ENCODE results near the gene PCDH1. TPM values are rescaled to one million over a fixed set of nuclear protein-coding genes. Genes with fewer than 3 reads are reported as not detected.

Gene PCDH1
- total and polyA plus RNA-seq, 2 donors (not counting 3 experiments of a cell fraction or from before 2014, with no cell fraction given): 113 to 136 TPM

GRCh38 chr5:141810702-141811101 is 67.5 kb downstream of the PCDH1 start:
- dilution Hi-C loops (cut with MboI; ENCODE audit: extremely low pct_ligation_motif_present, low sequenced_read_pairs) (no loop called here), intact Hi-C loops (cut with micrococcal nuclease) (no loop called here)
- BruUV-seq (replicated peaks): no TSS peak
- peaks cover 0 to 1% of the 10 kb centered on the region in 2 experiments for H3K27me3 ChIP-seq (ENCODE audit: control insufficient read depth in 2 of 2, insufficient read depth in 2 of 2, low read length in 2 of 2)
- FAIRE-seq (no peak), DNase-seq (ENCODE audit: low read depth, low spot score) (no peak)
- TF ChIP-seq MAX (IDR thresholded peaks at IDR 0.05; ENCODE audit: insufficient read depth, insufficient read length): no peak
- TF ChIP-seq EZH2 (IDR thresholded peaks at IDR 0.05; ENCODE audit: borderline replicate concordance, low read depth, low read length, severe bottlenecking): no peak
- TF ChIP-seq POLR2AphosphoS5 (IDR thresholded peaks at IDR 0.05; ENCODE audit: insufficient read depth, low read depth, low read length): no peak
- no peak for TF ChIP-seq FOS (IDR thresholded peaks at IDR 0.05; ENCODE audit: borderline replicate concordance, insufficient read depth, low read length)
- TF ChIP-seq JUN (IDR thresholded peaks at IDR 0.05; ENCODE audit: borderline replicate concordance, insufficient read depth, insufficient read length, low read depth): no peak
- TF ChIP-seq POLR2A (IDR thresholded peaks at IDR 0.05; ENCODE audit: low read depth, low read length): no peak
- TF ChIP-seq MYC (IDR thresholded peaks at IDR 0.05; ENCODE audit: low read depth, low read length): no peak
- no peak for TF ChIP-seq CTCF (IDR thresholded peaks at IDR 0.05; ENCODE audit: extremely low read depth in 1 of 2, insufficient read depth in 1 of 2, low read depth in 1 of 2, low read length in 2 of 2)
- no peaks in the 10 kb centered on the region for H3K79me2 ChIP-seq (ENCODE audit: control insufficient read depth, insufficient read depth, low read length)
- POLR2A ChIA-PET: no interaction called here
- H4K20me1 ChIP-seq (replicated peaks; ENCODE audit: control insufficient read depth, extremely low read depth, insufficient read depth, low read length): no peaks in the 10 kb centered on the region
- H3K4me3 ChIP-seq (replicated peaks in 1 of 3; ENCODE audit: insufficient read depth in 1 of 3, low read depth in 1 of 3, low read length in 3 of 3): no peak overlapping the region
- H3K36me3 ChIP-seq (ENCODE audit: control insufficient read depth in 2 of 2, extremely low read depth in 1 of 2, insufficient read depth in 2 of 2, low read length in 2 of 2): no peaks in the 10 kb centered on the region
- H3K4me1 ChIP-seq (ENCODE audit: control insufficient read depth, extremely low read depth, insufficient read depth, low read length): peaks cover 11% of the 10 kb centered on the region
- no peak overlapping the region for H3K4me2 ChIP-seq (ENCODE audit: insufficient read depth, low read length)
- no peak overlapping the region for H2AFZ ChIP-seq (ENCODE audit: low read depth, low read length)
- H3K9me3 ChIP-seq (replicated peaks; ENCODE audit: control insufficient read depth, insufficient read depth, low read length): no peaks in the 10 kb centered on the region
- H3K27ac ChIP-seq (ENCODE audit: insufficient read depth, low read depth, low read length): no peak overlapping the region
- H3K9ac ChIP-seq (replicated peaks; ENCODE audit: extremely low read depth, insufficient read depth, low read length): no peak overlapping the region
- H3K9me1 ChIP-seq (replicated peaks; ENCODE audit: control insufficient read depth, extremely low read depth, insufficient read depth, low read length): no peaks in the 10 kb centered on the region
- CTCF ChIA-PET: interaction anchor here (0.7 to 7.7 kb wide), 9 partner anchors 8 to 107 kb away, joined by 3 to 60 read pairs (median 4); partner anchors contain the start of gene PCDH1
